ENCODE results near the gene DOCK3. TPM values are rescaled to one million over a fixed set of nuclear protein-coding genes. Genes with fewer than 3 reads are reported as not detected.
"Not testable (repeated sequence)": the region's sequence is repeated elsewhere in the genome, so short reads cannot be mapped to it uniquely, and the experiment has no call there.

The DOCK3 gene
- polyA plus RNA-seq, 4 donors, result 1.1 to 1.6 (median 1.4) TPM

DNA sequence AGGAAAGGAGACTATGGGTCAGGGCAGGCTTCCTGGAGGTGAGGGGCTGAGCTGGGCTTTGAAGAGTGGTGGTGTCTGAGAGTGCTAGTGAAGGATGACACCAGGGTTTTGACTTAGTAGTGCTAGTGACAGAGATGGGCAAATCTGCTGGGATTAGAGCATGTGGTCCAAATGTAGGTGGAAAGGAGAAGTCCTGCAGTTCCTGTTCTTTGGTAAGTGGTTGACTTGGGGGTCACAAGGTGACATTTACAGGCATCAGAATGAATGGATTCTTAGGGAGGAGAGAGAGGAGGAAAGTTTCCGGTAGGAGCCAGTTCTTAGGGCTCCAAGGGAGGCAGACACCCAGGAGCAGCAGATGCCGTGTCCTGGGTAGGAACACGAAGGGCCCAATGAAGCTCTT, 796 bp upstream of the DOCK3 start:
- no peak for DNase-seq (ENCODE audit: low read depth in 4 of 4, low spot score in 3 of 4)

GRCh38 chr3:50675179-50676030, 678 bp downstream of the DOCK3 start:
- DNase-seq (ENCODE audit: low read depth in 4 of 4, low spot score in 3 of 4), result no peak

GRCh38 chr3:50676031-50676705, 1.4 kb downstream of the DOCK3 start:
- no peak for DNase-seq (ENCODE audit: low read depth in 4 of 4, low spot score in 3 of 4)

DNA sequence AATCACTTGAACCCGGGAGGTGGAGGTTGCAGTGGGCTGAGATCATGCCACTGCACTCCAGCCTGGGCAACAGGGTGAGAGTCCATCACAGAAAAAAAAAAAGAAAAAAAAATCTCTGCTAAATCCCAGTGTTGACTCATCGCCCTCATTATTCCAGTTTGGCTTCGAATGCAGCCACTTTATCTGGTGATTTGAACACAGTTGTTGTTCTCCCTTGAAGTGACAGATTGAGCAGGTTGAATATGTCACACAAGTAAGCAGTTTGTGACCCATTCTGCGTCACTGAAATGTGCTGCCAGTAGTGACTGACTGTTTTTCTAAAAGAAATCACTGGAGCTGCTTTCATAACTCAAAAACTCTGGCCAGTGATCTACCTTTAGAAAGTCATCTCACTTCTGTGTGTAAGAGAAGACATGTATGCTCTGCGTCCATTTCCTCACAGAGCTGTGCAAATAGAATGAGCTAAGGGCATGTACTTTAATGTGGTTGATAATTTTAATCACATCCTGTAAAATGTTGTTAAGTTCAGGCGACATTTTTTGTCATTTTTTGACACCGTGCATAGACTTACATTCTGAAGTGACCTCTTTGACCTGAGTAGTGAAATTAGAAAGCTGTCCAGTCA, 12.5 kb downstream of the DOCK3 start:
- no peak for DNase-seq (ENCODE audit: low read depth in 4 of 4, low spot score in 3 of 4)

DNA sequence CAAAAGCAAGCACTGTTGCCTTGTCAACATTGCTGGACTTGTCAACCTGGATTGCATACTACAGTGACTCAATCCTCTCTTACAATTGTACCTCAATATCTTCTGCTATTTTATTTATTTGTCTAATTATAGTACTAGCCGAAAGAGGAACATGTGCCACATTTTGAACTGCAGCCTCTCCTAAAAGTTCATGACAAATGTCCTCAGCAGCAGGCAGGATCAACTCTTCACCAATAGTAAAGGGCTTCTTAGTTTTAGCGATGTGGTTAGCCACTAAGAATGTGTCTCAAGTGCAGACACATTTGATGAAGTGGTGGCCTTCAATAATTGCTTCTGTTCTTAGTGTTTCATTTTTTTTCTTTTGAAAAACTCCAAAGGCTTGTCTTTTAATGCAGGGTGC, 13.2 kb downstream of the DOCK3 start:
- no peak for DNase-seq (ENCODE audit: low read depth in 4 of 4, low spot score in 3 of 4)

- DNase-seq (ENCODE audit: low read depth in 4 of 4, low spot score in 3 of 4), result not testable (repeated sequence)
These were observed 13.9 kb downstream of the DOCK3 start for GRCh38 chr3:50688602-50689001.

GRCh38 chr3:50689558-50689957, 14.8 kb downstream of the DOCK3 start:
- no peak for DNase-seq (ENCODE audit: low read depth in 4 of 4, low spot score in 3 of 4)

DNA sequence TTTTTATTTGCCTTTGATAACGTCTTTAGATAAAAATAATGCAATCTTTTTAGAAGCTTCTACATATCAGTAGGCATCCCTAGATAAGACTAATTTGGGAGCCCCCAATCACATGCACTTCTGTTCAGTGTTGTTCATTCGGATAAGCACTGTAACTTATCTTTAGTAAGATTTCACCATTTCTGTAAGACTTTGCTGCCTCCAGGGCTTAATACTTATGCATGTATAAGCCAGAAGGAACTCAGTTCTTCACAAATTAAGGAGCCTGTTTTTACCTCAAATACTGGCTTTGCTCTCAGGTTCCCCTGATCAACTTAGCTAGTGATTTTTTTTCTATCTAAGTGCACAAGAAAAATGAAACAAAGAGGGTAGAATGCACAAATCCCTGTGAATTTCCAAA, 20.3 kb downstream of the DOCK3 start:
- DNase-seq (ENCODE audit: low read depth in 4 of 4, low spot score in 3 of 4), result no peak

GRCh38 chr3:50696276-50696675, 21.5 kb downstream of the DOCK3 start:
- no peak for DNase-seq (ENCODE audit: low read depth in 4 of 4, low spot score in 3 of 4)

GRCh38 chr3:50698269-50698668, 23.5 kb downstream of the DOCK3 start:
- DNase-seq (ENCODE audit: low read depth in 4 of 4, low spot score in 3 of 4), result no peak

- DNase-seq (ENCODE audit: low read depth in 4 of 4, low spot score in 3 of 4), result no peak
These were observed 33.9 kb downstream of the DOCK3 start for GRCh38 chr3:50708620-50709019.

- no peak for DNase-seq (ENCODE audit: low read depth in 4 of 4, low spot score in 3 of 4)
These were observed 40.2 kb downstream of the DOCK3 start for GRCh38 chr3:50714946-50715345.

GRCh38 chr3:50724831-50725230, 50.1 kb downstream of the DOCK3 start:
- DNase-seq (ENCODE audit: low read depth in 4 of 4, low spot score in 3 of 4), result no peak

- DNase-seq (ENCODE audit: low read depth in 4 of 4, low spot score in 3 of 4), result no peak
These were observed 60.3 kb downstream of the DOCK3 start for GRCh38 chr3:50734985-50735384.

DNA sequence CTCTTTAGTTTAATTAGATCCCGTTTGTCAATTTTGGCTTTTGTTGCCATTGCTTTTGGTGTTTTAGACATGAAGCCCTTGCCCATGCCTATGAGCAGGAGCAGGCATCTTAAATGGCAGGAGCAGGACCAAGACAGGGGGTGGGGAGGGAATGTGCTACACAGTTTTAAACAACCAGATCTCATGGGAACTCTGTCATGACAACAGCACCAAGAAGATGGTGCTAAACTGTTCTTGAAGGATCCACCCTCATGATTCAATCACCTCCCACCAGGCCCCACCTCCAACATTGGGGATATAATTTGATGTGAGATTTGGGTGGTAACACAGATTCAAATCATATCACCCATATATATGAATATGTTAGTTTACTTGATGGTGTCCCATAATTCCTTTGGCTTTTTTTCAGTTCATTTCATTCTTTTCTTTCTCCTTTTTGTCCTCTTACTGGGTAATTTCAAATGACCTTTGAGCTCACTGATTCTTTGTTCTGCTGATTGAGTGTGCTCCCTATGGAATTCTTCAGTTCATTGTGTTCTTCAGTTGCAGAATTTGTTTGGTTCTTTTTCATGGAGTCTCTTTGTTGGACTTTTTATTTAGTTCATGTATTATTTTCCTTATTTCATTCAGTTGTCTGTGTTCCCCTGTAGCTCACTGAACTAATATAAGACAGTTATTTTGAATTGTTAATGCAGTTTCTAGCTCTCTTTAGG, 62.6 kb downstream of the DOCK3 start:
- DNase-seq (ENCODE audit: low read depth in 4 of 4, low spot score in 3 of 4), result no peak

DNA sequence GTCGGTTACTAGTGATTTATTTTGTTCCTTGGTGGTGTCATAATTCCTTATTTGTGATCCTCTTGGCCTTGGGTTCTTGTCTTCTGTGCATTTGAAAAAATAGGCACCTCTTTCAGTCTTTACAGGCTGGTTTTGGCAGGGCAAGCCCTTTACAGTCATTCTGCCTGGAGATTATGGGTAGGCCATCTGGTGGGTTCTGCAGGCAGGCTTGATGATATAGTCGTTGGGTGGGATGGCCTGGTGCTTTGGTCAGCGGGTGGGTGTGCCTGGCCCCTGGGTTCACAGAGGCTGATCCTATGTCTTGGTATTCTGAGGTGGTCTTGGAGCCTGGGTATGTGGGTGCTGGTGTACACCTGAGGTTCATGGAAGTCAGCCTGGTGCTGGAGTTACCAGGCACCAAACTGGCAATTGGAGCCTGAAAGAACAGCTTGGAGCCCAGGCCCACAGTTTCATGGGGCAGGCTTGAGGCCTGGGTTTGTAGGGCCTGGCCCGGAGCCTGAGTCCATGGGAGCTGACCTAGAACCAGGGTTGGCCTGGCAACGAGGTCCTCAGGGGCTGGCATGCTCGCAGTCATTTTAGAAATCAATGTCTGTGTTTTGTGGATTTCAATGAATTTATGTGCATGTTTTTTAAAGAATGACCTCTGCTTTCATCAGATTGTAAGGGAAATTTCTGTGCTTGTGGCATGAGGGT, 63.3 kb downstream of the DOCK3 start:
- DNase-seq (ENCODE audit: low read depth in 4 of 4, low spot score in 3 of 4), result no peak

- DNase-seq (ENCODE audit: low read depth in 4 of 4, low spot score in 3 of 4), result no peak
These were observed 68.9 kb downstream of the DOCK3 start for GRCh38 chr3:50743643-50744042.

DNA sequence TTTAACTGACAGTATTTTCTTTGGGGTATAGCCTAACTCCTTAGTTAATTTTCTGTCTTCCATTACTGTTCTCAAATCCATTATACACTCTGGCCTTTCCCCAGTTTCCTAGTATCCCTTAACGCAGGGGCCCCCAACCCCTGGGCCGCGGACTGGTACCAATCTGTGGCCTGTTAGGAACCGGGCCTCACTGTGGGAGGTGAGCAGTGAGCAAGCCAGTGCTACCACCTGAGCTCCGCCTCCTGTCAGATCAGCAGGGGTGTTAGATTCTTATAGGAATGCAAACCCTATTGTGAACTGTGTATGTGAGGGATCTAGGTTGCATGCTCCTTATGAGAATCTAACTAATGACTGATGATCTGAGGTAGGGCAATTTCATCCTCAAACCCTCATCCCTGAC, 75.1 kb downstream of the DOCK3 start:
- no peak for DNase-seq (ENCODE audit: low read depth in 4 of 4, low spot score in 3 of 4)

DNA sequence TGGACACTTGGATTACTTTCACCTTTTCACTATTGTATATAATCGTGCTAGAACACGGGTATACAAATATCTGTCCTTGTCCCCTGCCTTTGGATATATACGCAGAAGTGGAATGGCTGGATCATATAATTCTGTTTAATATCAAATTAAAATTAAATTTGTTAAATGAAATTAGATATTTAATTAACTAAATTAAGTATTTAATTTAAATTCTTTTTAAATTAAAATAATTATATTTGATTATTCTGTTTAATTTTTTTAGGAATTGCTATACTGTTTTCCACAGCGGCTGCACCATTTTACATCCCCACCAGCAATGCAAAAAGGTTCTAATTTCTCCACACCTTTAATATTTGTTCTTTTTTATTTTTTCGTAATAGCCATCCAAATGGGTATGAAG, 84.3 kb downstream of the DOCK3 start:
- no peak for DNase-seq (ENCODE audit: low read depth in 4 of 4, low spot score in 3 of 4)

GRCh38 chr3:50777680-50778079, 103.0 kb downstream of the DOCK3 start:
- DNase-seq (ENCODE audit: low read depth in 4 of 4, low spot score in 3 of 4), result no peak
